Mesenteric fat pad (tissue), 1 donor: ENCODE data around the gene GNB5. TPM values are rescaled to one million over a fixed set of nuclear protein-coding genes. Genes with fewer than 3 reads are reported as not detected.
"Not testable (repeated sequence)": the region's sequence is repeated elsewhere in the genome, so short reads cannot be mapped to it uniquely, and the experiment has no call there.

ENCODE experiments used
- DNase-seq: peaks from one replicate; pipeline ENCODE4 v3.0.0-alpha.2; 2020; ENCODE audit warnings: low spot score
- total RNA-seq: library from RNA; stranded (reverse); fragmentation: NEBNext Ultra II Directional; extraction: Animal tissue kit (Norgen Biotek cat#: 25700); gene quantifications from one replicate; pipeline ENCODE4 v1.2.1, GENCODE V29; 2021
- donor health status: DM: yes; HTN: yes; CAD: no.

Gene GNB5
- total RNA-seq, 1 donor from 2014 or later, result 8.9 TPM

DNA sequence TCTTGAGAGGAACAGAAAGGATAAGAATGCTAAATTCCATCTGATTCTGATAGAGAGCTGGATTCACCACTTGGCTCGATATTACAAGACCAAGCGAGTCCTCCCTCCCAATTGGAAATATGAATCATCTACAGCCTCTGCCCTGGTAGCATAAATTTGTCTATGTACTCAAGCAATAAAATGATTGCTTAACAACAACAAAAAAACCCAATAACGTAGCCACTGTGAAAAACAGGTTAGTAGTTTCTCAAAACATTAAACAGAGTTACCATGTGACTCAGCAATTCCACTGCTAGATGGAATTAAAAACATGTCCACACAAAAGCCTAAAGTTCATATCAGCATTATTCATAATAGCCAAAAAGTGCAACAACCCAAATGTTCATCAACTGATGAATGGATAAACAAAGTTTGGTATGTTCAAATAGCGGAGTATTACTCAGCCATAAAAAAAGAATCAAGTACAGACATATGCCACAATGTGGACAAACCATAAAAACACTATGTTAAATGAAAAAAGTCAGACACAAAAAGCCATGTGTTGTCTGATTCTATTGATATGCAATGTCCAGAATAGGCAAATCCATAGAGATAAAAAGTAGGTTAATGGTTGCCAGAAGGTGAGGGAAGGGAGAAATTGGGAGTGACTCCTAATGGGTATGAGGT, 95.5 kb downstream of the GNB5 start:
- no peak for DNase-seq

DNA sequence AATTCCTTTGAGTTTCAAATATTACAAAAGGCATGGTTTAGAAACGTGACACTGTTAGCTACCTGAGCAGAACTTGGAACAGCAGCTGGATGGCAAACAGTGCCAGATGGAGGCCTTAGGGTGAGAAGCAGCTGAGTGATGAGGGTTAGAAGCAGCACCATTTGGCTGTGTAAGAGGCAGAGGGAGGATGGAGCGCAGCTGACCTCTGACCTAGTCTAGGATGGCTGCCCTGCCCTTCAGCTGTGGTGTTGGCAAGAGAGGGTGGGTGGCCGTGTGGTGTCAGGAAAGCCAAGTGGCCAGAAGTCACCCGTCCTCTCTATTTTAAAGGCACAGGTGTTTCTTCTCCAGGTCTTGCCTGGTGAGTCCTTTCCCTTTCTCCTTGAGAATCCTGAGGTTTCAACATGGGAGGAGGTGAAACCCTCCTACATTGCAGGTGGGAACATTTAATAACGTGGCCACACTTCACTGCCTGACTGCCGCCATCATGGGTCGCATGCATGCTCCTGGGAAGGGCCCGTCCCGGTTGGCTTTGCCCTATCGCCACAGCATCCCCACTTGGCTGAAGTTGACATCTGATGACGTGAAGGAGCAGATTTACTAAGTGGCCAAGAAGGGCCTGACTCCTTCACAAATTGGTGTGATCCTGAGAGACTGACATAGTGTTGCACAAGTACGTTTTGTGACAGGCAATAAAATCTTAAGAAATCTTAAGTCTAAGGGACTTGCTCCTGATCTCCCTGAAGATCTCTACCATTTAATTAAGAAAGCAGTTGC, 96.2 kb downstream of the GNB5 start:
- no peak for DNase-seq

DNA sequence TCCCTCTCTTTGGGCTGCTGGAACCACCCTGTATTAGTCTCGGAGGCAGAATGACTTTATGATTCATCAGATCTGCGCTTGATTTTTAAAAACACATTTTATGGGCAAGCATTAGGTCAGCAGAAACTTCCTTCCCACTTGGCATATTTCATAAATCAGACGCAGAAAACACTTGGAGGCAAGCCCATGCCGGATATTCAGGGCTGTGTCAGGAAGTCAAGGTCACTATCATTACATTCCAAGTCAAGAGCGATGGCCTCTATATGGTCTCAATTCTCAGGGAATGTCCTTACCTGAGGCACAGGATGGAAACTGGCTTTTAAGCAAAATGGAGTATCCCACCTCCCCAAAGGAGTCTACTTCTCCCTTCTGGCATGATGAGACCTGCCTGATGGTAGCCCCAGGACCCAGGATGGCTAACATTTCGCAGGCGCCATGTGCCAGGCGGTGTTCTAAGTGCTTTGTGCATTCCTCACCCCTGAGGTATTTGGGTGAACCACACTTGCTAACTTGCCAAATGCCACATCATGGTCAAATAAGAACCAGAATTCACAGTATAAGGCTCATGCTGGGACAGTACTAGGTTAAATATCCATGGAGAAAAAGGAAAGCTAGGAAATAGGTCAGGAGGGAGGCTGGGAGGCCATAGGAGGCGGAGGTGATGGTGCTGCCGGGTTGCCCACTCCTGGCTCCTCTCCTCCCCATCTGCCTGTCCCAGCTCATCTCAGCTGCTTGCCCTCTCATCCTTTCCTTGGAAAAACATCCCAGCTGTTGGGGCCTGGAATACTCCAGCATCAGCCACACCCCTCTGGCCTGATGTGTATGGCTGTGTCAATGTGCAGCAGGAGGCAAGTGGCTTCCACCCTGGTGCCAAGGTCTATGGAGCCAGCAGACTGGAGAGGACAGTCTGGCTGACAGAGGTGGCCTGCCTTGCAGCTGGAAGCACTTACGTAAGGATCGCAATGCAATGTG, 97.4 kb downstream of the GNB5 start:
- no peak for DNase-seq

DNA sequence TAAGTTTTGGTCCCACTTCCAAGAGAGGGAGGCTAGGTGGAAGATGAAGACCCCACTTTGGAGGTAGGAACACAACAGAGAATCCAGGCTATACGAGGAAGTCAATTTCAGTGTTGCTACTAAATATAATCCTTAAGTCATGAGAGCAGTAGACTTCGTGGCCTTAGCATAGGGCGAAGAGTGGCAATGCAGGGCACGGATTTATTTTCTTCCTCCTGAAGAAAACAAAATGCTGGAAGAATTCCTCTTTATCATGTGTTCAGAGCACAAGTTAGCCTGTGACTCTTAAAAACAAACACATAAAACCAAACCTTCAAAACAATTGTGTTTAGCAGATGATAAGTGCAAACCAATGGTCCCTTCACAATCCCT, 98.0 kb downstream of the GNB5 start:
- no peak for DNase-seq

DNA sequence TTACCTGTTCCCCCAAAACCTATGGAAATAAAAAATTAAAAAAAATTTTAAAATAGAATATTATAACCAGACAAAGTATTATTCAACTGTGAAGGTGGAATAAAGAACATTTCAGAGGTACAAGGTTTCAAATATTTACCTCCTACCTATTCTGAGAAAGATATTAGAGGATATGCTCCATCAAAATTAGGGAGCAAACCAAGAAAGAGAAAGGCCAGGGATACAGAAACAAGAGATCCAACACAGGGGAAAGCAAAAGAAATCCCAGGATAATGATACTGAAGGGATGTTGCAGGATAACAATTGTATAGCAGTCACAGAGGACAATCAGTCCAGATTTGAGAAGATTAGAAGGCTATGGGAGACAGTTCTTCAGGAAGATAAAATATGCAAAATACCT, 101.0 kb downstream of the GNB5 start:
- DNase-seq, result no peak

DNA sequence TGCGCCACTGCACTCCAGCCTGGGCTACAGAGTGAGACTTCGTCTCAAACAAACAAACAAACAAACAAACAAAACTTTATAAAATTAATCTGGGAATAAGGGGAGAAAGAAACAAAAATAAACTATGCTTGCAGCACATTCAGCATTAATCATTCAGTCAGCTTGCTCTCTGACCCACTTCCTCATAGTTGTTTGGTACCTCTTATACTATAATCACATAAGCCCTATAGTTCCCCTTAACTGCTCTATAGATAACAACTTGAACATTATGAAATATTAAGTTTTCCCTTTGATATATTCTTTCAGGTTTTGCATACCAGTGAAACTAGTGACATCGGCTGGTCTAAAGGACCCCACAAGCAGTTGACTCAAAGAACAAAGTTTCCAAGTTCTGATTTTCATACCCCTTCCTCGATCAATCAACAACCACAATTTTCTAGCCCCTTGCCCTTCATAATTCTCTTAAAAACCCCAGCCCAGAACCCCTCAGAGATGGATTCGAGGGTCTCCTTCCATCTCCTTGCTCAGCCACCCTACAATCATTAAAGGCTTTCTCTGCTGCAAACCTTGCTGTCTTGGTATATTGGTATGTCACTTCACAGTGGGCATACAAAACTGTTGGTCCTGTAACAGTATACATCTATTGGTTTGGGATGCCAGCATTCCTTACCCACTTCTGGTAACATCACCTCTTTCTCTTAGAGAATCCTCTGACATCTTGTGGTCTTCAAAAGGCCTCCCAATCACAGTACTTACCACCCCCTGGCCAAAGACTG, 105.0 kb downstream of the GNB5 start:
- DNase-seq, result no peak

DNA sequence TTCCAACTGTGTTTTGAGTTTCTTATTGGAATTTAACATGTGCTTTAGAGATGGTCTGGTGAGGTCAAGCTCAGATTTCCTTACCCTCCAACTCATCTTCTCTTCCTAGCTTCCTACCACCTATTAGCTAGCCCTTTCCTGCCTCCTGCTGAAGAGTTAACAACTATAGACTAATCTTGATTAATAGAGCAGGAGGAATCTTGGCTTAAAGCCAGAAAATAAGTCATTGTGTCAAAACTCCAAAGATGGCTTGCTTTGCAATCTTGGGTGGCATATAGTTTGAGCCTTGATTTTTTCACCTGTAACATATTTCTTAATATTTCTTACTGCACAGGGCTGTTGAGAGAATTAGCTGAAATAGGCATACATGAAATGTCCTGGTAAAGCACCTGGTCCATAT, 105.9 kb downstream of the GNB5 start:
- DNase-seq, result no peak

DNA sequence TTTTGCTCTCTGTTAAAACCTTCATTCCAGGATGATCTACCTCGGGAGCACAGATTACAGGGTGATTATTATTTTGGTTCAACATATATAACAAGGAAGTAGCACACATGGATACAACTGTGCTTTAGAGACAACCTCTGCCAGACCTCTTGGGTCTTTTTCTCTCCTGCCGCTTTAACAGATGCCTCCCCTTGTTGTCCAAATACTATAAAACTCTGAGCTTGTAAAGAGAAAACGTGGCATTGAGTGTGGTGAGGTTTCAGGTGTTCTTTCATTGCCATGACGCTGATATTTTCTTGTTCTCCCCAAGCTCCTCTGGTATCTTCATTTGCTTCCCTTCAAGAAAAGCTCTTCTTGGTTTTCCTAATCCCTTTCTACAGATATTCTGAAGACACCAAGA, 107.6 kb downstream of the GNB5 start:
- DNase-seq, result no peak

DNA sequence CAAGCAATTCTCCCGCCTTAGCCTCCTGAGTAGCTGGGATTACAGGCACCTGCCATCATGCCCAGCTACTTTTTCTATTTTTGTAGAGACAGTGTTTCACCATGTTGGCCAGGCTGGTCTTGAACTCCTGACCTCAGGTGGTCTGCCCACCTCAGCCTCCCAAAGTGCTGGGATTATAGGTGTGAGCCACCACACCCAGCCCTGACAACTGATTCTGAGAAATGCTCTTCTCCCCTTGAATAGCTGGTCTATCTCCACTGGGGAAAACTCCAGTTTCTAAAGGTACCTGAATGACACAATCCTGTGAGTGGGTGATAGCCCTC, 108.2 kb downstream of the GNB5 start:
- DNase-seq, result not testable (repeated sequence)

DNA sequence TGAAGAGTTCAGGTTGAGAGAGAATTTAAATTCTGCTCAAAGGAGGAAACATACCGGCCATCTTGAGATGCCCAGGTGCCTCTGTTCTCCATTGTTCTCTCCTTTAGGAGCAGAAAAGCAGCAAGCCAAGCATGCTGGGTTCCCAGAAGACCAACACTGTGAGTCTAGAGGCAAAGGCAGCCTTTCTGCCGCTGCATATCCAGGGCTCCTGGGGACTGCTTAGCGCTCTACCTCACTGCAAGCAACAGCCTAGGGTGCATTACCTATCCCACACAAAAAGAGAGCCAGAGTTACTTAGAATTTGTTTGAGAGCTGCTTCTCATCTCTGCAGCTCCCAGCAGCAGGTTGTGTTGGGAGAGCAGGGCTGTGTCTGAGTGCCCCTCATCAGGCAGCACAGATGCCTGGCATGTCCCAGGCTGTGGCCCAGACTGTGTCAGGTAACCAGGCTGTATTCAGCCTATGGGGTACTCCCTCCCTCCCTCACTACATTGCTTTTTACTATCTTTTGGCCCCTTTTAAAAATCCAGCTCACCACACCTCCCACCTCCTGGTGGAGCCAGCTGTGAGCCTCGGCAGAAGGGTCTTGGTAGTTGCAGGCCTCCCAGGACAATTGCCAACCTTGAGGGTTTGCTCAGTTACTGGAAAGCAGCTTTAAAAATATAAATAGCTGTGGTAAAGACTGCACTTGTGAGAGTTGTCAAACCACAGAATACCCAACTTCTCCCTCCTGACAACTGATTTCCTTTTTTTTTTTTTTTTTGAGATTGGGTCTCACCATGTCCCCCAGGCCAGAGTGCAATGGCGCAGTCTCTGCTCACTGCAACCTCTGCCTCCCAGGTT, 108.8 kb downstream of the GNB5 start:
- no peak for DNase-seq

DNA sequence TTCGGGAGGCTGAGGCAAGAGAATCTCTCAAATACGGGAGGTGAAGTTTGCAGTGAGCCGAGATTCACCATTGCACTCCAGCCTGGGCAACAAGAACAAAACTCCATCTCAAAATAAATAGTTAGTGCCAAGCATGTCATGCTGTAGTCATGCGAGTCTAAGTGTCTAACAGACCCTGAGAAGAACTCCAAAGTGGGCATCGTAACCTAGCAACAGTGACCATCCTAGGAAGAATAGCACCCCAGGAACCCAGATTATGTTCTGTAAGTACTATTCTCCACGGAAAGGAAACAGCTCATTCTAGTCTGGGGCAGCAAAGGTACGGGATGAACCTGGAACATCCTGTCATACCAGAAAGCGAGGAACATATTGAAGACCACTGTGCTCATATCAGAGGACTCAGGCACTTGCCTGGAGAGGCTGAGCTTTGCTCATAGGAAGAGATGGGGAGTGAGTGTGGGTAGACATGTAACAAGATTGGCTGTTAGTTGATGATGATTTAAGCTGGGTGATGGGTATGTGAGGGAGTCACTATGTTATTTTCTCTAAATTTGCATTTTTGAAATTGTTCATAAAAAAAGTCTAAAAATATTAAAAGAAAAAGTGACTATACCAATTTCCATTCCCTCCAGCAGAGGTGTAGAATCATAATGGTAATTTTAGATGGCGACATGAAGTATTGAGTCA, 110.3 kb downstream of the GNB5 start:
- DNase-seq, result no peak

DNA sequence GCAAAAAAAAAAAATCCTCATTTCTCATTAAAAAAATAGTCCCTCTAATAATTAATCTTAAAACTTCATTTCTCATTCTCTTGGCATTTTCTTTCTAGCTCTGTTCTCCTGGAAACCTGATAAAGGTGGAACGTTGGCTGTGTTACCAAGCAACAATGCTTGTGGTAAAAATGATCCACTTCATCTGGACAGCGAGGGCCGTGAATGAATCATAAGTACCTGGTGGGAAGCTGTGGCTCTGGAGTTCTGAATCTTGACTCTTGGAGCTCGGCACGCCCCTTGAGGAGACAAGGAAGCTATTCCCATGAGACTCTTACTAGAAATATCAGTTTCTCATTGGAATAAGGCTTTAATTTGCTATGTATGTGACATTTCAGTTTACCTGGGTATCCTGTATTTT, 111.2 kb downstream of the GNB5 start:
- no peak for DNase-seq

DNA sequence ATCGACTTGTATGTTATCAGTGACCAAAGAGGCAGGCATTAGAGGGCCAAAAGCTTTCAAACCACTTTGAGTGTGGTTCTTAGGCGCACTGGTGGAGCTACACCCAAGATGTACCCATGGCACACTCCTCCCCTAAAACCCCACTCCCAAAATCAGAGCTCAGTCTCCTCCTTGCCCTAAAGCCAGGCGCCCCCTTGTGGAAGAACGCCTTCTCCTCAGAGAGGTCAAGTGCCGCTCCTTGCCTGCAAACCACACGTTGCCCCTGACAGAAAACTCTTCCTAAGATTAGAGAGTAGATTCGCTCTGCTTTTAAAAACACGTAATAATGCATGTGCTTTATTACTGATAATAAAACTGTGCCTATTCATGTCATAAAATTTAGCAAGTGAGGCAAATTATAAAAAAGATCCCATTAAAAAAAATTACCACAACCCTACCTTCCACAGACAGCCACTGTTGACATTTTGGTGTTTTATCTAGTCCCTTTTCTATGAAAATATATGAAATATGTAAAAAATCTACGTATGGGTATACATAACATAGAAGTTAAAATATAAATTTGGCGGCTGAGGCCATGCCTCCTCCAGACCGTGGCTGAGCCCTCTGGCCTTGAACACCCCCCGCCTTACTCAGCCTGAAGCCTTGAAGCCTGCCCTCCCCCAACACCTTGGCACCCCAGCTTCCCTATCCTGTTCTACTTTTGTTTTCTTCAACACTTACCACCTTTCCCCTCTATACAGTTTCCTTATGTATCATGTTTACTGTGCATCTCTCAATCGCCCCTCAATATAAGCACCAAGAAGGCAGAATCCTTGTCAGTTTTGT, 112.1 kb downstream of the GNB5 start:
- no peak for DNase-seq

DNA sequence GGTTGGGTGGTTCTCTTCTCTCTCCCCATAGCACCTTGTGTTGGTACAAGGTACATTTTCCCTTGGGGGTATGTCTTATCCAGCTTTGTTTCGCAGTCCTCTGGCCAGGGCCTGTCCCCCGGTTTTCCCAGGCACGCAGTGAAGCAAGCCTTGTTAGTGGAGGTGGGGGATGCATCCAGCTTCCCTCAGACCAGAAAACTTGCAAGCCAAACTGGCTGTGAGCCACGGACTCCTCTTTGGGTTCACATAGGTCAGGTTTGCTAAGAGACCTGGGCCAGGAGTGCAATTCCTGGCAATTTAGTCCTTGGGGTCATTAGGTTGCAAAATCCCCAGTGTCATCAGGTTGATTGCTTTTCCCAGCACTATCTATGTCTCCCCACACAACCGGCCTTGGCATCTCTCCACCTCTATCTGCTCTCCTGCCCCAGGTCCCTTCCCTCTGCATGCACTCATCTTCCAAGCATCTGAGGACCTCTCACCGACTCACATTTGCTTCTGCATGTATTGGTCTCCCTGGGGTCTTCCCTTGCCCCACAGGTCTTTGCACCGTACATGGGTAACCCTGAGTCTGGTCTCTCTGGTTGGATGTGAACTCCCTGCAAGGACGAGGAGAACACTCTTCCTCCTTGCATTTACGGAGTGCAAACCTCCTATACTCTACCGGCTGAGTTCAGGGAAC, 112.9 kb downstream of the GNB5 start:
- no peak for DNase-seq

DNA sequence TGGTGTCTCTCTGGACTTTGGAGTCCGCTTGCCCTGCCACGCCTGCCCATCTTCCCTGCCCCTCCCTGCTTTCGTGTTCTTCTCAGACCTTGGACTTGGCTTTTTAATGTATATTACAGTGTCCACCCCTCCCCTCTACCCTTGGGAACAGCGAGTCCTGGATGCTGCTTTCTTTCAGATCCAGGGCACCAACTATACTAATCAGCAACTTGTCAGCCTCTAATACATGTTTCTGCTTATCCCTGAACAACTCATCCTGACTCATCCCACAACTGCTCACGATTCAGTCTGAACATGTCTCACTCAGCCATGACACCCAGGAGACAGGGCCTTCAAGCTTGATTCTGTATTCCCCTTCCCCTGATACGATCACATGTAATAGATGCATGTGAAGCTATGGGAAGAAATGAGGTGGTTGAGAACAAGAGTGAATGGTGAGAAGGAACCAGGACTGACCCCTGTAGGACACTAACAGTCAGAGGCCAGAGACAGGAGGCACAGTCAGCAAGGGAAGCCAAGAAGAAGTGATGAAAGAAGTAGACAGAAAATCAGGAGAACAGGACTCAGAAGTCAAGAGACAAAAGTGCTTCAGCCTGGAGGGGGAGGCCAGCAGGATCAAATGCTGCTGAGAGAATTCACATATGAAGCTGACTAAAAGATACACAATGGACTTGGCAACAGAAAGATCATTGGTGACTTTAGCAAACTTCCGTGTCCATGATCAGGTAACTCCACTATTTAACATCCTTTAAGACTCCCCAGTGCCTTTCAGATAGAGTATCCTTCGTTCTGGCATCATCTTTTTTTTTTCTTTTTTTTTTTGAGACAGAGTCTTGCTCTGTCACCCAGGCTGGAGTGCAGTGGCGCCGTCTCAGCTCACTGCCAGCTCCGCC, 114.1 kb downstream of the GNB5 start:
- DNase-seq, result no peak

DNA sequence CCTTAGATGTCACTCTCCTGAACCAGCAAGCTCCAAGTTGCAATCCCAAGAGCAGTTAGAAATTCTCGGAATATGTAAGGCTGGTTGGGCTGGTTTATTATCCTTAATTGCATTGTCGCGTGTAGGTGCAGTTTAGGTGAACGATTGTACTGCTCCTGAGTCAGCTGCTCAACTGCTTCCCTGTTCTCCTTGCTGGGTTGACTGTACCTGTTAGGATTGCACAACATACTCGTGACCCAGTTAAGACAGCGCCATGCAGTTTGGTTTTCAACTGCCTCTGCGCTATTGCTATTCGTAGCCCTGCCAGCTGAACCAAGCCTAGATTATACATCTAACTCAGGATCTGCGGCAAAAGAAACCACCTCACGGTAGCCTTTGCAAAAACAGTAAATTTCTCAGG, 119.6 kb downstream of the GNB5 start:
- DNase-seq, result no peak

DNA sequence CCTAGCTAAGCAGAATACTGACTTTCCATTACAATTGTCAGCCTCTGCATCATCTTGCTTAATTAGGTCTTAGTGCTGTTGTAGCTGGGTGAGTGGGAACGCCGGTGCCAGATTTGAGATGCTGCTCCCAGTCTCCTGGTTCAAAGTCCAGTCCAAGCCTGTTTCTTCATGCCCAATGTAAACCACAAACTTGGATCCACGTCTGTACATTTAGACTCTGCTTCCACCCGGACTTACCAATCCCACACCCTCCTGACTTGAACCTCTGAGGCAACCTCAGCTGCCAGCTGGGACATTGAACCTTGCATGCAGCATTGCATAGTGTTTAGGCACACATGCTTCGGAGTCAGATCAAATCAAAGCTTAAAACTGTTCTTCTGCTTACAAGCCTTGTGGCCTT, 121.6 kb downstream of the GNB5 start:
- no peak for DNase-seq
